Measurements from ENCODE around the gene ASIP.
"Not testable (repeated sequence)": the region's sequence is repeated elsewhere in the genome, so short reads cannot be mapped to it uniquely, and the experiment has no call there.

ASIP gene

DNA sequence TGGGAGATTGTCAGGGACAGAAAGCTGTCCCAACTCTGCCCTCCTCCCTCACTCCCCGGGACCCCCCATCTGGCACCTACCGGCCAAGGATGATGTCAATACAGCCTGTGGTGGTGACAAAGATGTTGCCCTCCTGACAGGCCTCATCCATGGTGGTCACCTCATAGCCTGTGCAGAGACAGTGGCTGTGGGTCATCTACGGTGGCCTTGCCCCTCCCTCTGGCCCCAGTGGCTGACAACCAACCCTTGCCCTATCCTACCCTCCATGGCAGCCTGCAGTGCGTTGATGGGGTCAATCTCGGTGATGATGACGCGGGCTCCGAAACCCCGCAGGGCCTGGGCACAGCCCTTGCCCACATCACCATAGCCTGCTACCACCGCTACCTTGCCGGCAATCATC, 49.2 kb downstream of the ASIP start:
- no peak for DNase-seq

DNA sequence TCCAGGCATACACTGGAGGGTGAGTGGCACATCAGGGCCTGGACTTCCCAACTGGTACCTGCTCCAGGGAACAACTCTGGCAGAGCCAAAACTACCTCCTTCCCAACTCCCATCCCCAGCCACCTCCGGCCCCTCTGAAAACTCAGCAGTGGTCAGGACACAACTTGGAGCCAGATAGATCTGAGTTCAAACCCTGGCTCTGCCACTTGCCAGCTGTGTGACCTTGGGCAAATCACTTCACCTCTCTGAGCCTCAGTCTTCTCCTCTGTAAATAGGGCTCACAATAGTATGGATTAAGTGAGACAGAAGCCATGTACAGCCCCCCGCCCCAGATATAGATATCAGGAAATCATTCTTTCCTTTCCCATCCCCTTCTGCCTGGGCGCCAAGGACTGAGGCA, 51.3 kb downstream of the ASIP start:
- DNase-seq, result no peak

GRCh38 chr20:34293119-34293518, 51.9 kb downstream of the ASIP start:
- no peak for DNase-seq

- DNase-seq, result no peak
Measured at GRCh38 chr20:34293589-34293988, 52.4 kb downstream of the ASIP start.

GRCh38 chr20:34294563-34294962, 53.3 kb downstream of the ASIP start:
- no peak for DNase-seq

- no peak for DNase-seq
Measured at GRCh38 chr20:34295284-34295683, 54.1 kb downstream of the ASIP start.

- DNase-seq, result no peak
Measured at GRCh38 chr20:34296468-34296867, 55.2 kb downstream of the ASIP start.

- DNase-seq, result not testable (repeated sequence)
Measured at GRCh38 chr20:34298294-34298784, 57.1 kb downstream of the ASIP start.

DNA sequence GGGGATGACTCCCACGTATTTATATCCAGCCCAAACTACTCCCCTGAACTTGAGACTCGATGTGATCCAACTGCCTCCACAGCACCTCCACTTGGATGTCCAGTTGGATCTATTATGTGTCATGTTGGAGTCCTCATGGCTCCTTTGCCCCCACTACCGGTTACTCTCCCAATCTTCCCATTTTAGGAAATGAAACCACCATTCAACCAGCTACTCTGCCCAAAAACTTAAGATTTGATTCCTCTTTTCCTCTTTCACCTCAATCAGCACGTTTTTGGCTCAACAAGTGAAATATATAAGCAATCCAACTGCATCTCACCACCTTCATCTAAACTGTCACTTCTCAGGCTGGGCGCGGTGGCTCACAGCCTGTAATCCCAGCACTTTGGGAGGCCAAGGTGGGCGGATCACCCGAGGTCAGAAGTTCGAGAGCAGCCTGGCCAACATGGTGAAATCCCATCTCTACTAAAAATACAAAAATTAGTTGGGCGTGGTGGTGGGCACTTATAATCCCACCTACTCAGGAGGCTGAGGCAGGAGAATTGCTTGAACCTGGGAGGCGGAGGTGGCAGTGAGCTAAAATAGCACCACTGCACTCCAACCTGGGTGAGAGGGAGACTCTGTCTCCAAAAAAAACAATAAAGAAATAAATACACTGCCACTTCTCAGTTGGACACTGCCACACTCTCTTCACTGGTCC, 58.5 kb downstream of the ASIP start:
- no peak for DNase-seq

GRCh38 chr20:34300256-34300806, 59.1 kb downstream of the ASIP start:
- DNase-seq, result no peak

DNA sequence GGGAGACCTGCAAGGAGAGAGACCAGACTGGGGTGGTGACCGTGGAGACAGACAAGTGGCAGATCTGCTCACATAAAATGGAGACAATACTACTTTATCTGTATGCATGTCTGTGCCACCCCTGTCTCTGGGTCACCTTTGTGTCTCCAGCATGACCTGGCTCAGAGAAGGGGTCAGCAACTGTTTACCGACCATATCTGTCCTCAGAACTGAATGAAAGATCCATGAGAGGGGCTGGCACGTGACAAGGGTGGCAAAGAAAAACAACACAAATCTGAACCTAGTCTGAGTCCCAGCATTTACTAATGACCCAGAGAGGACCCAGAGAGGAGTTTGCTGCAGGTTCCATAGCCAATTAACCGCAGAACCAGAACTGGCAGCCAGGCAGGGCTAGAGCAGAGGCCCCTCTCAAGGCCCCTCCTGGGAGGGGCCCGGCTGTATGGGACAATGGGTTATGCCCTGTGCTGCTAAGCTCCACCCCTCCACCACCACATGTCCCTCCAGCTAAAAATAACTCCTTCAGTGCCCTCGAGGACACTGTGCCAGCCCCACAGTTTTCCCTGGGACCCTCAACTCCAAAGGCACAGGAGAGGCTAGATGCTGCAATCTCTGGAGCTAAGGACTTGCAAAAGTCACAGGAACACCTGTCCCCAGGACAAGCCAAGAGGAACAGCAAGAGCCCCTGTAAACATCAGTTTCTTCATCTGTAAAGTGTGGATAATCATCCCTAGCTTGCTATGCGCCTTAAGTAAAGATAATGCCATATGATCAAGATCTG, 59.8 kb downstream of the ASIP start:
- DNase-seq, result no peak

- DNase-seq, result no peak
Measured at GRCh38 chr20:34301587-34302311, 60.5 kb downstream of the ASIP start.

GRCh38 chr20:34302312-34302722, 61.1 kb downstream of the ASIP start:
- DNase-seq, result no peak

DNA sequence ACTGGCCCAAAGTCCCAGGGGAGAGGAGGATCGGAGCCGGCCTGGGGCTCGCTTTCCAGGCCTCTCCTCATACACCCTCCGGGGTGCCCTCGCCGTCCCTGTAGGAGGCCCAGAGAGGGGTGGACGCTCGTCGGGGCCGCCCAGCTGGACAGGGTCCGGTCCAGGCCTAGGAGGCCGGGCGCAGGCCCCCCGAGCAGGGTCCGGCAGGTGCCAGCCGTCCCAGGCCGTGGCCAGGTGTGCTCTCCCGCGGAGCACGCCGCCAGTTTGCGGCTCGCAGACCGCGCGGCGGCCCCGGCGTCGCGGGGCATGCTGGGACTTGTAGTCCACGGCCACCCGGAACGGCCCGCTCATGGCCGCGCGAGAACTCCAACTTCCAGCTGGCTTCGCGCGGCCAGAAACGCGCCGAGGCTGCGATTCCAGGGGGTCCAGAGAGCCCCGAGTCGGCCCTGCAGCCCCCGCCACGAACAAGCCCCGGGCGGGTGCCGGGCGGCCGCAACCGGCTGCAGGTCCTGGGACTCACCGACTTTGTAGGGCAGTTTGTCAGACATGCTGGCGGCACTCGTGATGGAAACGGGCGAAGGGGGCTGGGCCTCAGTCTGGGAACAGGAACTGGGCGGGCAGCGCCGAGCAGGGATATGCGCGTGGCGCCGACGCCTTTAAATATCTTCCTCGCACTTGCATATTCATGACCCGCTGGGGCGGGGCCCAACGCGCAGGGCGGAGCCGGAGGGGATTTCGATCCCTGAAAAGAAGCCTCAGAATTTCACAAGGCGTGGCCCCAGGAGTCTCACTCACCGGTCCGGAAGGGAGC, 61.7 kb downstream of the ASIP start, which contains the start of gene AHCY:
TSS of gene AHCY (minus strand) at position 633 of the 811 bp plus-strand sequence. CDS start at position 548, 85 bp downstream.
- peak; percentile 96 for DNase-seq

GRCh38 chr20:34305333-34306230, 64.4 kb downstream of the ASIP start:
- no peak for DNase-seq

DNA sequence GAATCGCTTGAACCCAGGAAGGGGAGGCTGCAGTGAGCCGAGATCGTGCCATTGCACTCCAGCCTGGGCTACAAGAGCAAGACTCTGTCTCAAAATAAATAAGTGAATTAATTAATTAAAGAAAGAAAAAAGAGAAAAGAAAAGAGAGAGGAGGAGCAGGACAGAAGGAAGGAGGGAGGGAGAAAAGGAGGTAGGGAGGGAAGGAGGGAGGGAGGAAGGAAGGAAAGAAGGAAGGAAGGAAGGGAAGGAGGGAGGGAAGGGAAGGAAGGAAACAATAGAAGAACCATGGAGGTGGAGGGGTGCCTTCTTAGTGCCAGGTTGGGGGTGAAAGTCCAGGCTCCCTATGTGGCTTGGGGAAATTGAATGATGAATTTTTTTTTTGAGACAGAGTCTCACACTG, 68.5 kb downstream of the ASIP start:
- DNase-seq, result no peak

- DNase-seq, result no peak
Measured at GRCh38 chr20:34310481-34311117, 69.4 kb downstream of the ASIP start.

GRCh38 chr20:34311118-34312023, 70.1 kb downstream of the ASIP start:
- no peak for DNase-seq

- no peak for DNase-seq
Measured at GRCh38 chr20:34312024-34312460, 70.8 kb downstream of the ASIP start.

Data from NCI-H446 treated with DMSO at 0.1 percent for 48 hours (cell line).